ENCODE measurements around the gene HCRTR1. TPM values are rescaled to one million over a fixed set of nuclear protein-coding genes. Genes with fewer than 3 reads are reported as not detected.

Gene HCRTR1
- polyA plus RNA-seq, 1 of the 3 experiments (the other 2 are of a cell fraction), result 0.03 TPM

GRCh38 chr1:31652891-31653499, 35.5 kb downstream of the HCRTR1 start:
- ChIA-PET POLR2A (no interaction called here), CTCF (interaction anchor here (1.0 to 1.7 kb wide), 5 partner anchors 10 to 104 kb away, joined by 3 to 5 read pairs (median 3); no protein-coding TSS in a partner anchor)
- H3K79me2 ChIP-seq (ENCODE audit: insufficient read depth), result no peaks in the 10 kb centered on the region
- H3K9me2 ChIP-seq, result no peaks in the 10 kb centered on the region
- DNase-seq, result no peak
- H3K27ac ChIP-seq (ENCODE audit: low read depth in 2 of 2, low read length in 1 of 2), result no peak overlapping the region
- H3K4me1 ChIP-seq (ENCODE audit: control insufficient read depth in 1 of 2, insufficient read depth in 2 of 2, low read depth in 1 of 2, low read length in 1 of 2), result peaks cover 0 to 10% of the 10 kb centered on the region in 2 experiments; a peak in 2 of 4 replicates
- no peak overlapping the region for H3K4me2 ChIP-seq
- TF ChIP-seq RCOR1 (IDR thresholded peaks at IDR 0.05; ENCODE audit: low read length) (no peak), YY1 (IDR thresholded peaks at IDR 0.05; ENCODE audit: low read depth) (no peak), USF1 (IDR thresholded peaks at IDR 0.05; ENCODE audit: borderline replicate concordance, low read depth) (no peak), ELF1 (IDR thresholded peaks at IDR 0.05) (no peak), RXRA (IDR thresholded peaks at IDR 0.05; ENCODE audit: borderline replicate concordance, low read depth) (no peak), FOSL2 (IDR thresholded peaks at IDR 0.05; ENCODE audit: borderline replicate concordance, low read depth) (no peak), CTCF (IDR thresholded peaks at IDR 0.05) (no peak), JUND (IDR thresholded peaks at IDR 0.05) (no peak), EZH2phosphoT487 (IDR thresholded peaks at IDR 0.05; ENCODE audit: borderline replicate concordance, low read depth) (no peak), TAF1 (IDR thresholded peaks at IDR 0.05; ENCODE audit: borderline replicate concordance, low read depth, low read length) (no peak), ZBTB33 (IDR thresholded peaks at IDR 0.05; ENCODE audit: borderline replicate concordance, low read depth) (no peak), USF2 (IDR thresholded peaks at IDR 0.05; ENCODE audit: borderline replicate concordance, low read depth, low read length) (no peak), GABPA (IDR thresholded peaks at IDR 0.05; ENCODE audit: low read depth) (no peak), FOXM1 (IDR thresholded peaks at IDR 0.05; ENCODE audit: low read depth) (no peak), REST (IDR thresholded peaks at IDR 0.05; ENCODE audit: low read depth, low read length) (no peak), PBX3 (IDR thresholded peaks at IDR 0.05) (no peak), TCF12 (IDR thresholded peaks at IDR 0.05) (no peak), POLR2AphosphoS5 (IDR thresholded peaks at IDR 0.05; ENCODE audit: low read depth, low read length) (no peak)
- no peak overlapping the region for H2AFZ ChIP-seq (ENCODE audit: low read depth)
- no peaks in the 10 kb centered on the region for H3K9me3 ChIP-seq
- H3K9ac ChIP-seq, result no peak overlapping the region
- H3K27me3 ChIP-seq (ENCODE audit: insufficient read depth), result no peaks in the 10 kb centered on the region
- H3K4me3 ChIP-seq (ENCODE audit: low read depth in 2 of 2, low read length in 1 of 2), result no peak overlapping the region
- no peaks in the 10 kb centered on the region for H3K36me3 ChIP-seq (replicated peaks in 1 of 2; ENCODE audit: control insufficient read depth in 1 of 2, insufficient read depth in 2 of 2, low read length in 1 of 2)
- H3F3A ChIP-seq (replicated peaks; ENCODE audit: insufficient read depth), result no peaks in the 10 kb centered on the region
- 63% methylated on average over 4 of the region's 4 CpGs for WGBS (ENCODE audit: low lambda C conversion rate)
- no peaks in the 10 kb centered on the region for H4K20me1 ChIP-seq (ENCODE audit: insufficient read depth)
